IPS DF 19.7 (cell line): ENCODE results near the gene SSTR3.
"Not testable (repeated sequence)": the region's sequence is repeated elsewhere in the genome, so short reads cannot be mapped to it uniquely, and the experiment has no call there.

ENCODE experiments used
- DNase-seq: peaks from one replicate; pipeline ENCODE4 v3.0.0-alpha.2; 2013; ENCODE audit warnings: low read depth, low spot score

The SSTR3 gene

GRCh38 chr22:37211075-37211865, 1.0 kb downstream of the SSTR3 start:
- no peak for DNase-seq

DNA sequence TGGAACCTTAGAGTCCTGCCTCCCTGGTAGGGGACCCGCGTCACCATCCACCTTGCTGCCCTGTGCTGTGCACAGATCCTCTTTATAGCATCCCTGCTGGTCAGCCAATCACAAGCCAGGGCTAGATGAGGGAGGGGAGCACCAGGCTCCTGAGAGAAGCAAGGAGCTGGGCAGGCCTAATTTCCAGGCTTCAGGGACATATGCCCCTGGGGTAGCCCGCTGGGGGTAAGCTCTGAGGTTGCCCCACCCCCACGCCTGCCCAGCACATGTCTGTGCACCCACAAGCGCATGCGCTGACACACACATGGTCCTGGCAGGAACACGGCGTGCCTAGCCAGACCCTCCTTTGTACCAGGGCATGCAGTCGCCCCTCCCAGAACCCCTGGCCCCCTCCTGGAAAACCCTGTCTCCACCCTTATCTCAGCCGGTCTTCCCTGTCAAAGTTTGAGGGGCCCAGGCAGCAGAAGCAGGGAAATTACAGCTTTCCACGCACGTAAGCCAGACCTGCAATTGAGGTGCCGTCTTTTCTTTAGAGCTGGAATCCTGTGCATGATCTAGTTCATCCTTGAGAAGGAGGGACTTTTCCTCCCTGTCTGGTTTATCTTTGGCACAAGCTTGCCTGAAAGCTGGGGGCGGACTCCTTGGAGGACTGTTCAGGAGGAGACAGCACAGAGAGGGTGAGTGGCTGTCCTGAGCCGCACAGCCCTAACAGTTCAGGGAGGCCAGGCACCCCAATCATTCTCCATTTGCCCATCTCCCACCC, 2.1 kb downstream of the SSTR3 start:
- DNase-seq: no peak

DNA sequence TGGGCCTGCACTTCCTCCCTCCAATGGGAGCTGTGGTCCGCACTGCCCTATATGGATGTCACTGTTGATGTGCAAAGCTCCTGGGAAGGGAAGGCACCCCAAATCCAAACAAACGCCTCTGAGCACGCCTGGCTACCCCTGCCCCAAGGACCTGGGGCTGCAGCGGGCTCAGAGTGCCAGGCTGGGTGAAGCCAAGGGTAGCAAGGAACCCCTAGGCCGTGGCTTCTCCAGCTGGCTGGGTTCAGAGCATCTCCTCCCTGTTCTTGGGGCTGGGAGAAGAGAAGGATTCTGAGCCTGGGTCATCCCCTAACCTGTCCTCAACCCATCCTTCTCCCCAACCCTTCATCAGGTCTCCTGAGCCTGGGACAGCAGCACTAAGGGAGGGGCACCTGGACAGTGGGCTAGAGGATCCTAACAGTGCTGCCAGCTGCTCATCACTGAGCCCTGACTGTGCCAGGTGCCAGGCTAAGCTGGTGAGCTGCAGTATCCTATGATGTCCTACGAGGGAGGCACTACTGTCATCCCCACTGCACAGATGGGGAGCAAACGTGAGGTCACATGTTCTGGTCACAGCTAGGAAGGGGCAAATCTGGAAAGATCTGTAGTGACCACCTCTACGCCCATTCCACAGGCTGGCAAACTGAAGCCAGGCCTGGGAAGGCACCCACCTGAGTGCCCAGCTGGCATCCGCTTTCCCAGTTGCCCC, 3.0 kb downstream of the SSTR3 start:
- DNase-seq: no peak

- DNase-seq: no peak
Measured at GRCh38 chr22:37208401-37209139, 3.7 kb downstream of the SSTR3 start.

- DNase-seq: no peak
Measured at GRCh38 chr22:37207981-37208380, 4.3 kb downstream of the SSTR3 start.

- DNase-seq: no peak
Measured at GRCh38 chr22:37206841-37207821, 5.1 kb downstream of the SSTR3 start.

DNA sequence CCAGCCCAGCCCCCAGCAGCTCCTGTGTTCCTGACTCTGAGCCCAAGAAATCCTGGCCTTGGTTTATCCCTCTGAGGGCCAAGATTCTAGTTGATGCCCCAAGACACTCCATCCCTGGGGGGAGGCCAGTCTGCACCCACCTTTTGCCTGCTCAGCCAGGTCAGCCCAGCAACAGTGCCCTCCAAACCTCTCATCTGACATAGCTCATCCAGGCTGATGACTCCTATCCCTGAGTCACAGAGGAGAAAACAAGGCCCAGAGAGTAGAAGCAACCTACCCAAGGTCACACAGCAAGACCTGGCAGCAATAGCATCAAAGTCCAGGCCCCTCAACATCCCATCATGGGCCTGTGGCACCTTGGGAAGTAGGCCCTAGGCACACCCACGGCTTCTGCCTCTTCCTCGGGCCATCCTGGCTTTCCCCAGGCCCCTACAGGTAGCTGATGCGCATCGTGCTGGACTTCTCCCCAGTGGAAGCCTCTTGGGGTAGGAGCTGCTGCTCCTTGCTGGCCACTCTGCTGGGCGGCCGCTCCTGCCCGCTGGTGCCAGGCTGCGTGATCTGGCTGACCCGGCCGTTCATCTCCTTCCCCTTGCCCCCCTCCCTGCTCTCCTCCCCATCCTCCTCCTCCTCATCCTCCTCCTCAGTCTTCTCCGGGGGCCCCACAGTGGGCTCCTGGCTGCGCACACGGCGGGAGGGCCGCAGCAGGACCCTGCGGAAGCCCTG, 6.0 kb downstream of the SSTR3 start:
- no peak for DNase-seq

- no peak for DNase-seq
Measured at GRCh38 chr22:37205046-37205445, 7.2 kb downstream of the SSTR3 start.

DNA sequence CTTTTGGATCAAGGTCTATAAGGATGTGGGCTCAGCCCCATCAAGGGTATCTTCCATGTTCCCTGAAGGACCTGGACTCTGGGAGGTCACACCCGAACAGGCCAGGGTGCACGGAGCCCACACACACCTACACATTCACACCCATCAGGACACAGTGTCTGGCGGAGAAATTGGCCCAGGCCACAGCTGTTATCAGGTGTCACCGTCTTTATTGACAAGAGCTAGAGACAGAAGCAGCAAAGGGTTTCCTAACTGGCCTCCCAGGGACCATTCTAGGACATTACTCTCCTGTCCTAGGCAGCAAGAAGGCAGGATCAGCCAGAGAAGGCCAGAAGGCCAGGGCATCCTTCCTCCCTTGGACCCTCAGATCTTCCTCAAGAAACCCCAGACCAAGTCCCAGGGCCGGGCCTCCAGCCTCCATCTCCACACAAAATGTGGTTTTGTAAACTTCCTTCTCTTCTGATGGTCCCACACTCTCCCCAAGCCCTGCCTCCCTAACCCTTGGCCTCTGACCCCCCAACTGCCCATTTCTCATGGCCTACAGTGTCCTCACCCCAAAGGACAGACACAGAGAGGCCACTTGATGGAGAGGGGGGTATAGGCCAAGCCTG, 8.1 kb downstream of the SSTR3 start:
- no peak for DNase-seq

DNA sequence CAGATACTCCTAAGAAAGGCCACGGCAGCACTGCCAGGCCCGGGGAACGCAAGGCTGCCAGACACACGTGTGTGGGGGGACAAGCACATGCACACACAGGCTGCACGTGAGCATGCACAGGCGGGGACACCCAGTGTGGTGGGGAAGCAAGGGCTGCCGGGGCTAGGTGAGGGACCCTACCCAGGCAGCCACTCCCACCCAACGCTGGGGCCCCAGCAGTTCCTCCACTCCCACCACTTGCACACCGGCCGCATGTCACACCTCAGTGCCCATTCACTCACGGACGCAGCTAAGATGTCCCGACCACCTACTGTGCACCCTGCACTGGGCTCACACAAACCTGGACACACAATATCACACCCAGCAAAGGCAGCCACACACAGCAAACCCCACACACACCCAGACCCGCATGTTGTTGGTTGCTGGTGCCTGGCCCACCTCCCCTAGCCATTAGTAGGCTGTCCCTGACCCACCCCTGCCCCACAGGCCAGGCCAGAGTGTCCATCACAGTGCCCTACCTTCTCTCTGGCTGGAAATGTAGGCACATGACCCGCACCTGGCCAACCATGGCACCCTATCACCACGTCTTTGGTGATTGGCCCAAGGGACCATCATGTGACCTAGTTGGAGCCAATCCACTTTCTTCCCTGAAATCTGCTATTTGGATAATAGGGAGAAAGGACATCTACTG, 8.8 kb downstream of the SSTR3 start:
- DNase-seq: no peak

- DNase-seq: no peak
Measured at GRCh38 chr22:37202716-37203115, 9.6 kb downstream of the SSTR3 start.

- DNase-seq: no peak
Measured at GRCh38 chr22:37202001-37202555, 10.2 kb downstream of the SSTR3 start.

- DNase-seq: not testable (repeated sequence)
Measured at GRCh38 chr22:37201443-37201820, 10.8 kb downstream of the SSTR3 start.

- no peak for DNase-seq
Measured at GRCh38 chr22:37199760-37200108, 12.5 kb downstream of the SSTR3 start.

DNA sequence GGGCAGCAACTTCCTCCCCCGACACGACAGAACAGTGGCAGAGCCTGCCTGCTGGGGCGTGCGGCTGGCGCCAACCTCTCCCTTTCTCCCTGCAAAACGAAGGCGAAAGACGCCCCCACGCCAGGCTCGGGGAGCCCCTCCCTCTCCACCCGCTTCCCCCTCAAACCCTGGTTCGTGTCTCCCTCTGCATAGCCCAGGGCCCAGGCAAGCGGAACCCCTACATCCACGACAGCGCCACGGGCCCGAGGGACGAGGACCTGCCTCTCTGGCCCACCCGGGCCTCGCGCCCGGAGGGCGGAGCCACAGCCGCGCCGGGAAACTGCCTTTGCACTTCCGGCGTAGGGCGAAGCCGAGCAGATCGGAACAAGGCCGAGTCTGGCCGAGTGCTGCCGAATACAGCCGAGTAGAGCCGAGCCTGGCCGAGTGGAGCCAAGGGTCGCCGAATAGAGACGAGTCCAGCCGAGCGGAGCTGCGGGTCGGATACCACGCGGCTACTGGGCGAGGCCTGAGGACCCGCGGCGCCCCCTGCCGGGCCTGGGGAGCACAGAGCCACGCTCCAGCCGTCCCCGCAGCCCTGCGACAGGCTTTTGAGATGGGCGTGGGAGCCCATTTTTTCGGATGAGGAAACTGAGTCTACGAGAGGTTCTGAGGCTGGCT, 13.0 kb downstream of the SSTR3 start:
- peak; percentile 84 for DNase-seq

- DNase-seq: no peak
Measured at GRCh38 chr22:37198258-37199102, 13.8 kb downstream of the SSTR3 start.
